Karpas-422 (cell line): ENCODE results near the gene PCDHAC2. TPM values are rescaled to one million over a fixed set of nuclear protein-coding genes. Genes with fewer than 3 reads are reported as not detected.

ENCODE experiments used
- DNase-seq: peaks from one replicate; pipeline ENCODE4 v3.0.0-alpha.2; 2015
- H2AFZ ChIP-seq: fragments of 200-600 bp; sonication (generic); 2 replicates; pipeline ENCODE4 v1.6.1; 2014; ENCODE audit warnings: antibody characterized with exemption, low read length, mixed read lengths
- H3K27ac ChIP-seq: fragments of 200-600 bp; sonication (generic); 2 replicates; pipeline ENCODE4 v1.5.1; 2014; ENCODE audit warnings: mild to moderate bottlenecking, low read length, moderate library complexity
- H3K27me3 ChIP-seq: fragments of 200-600 bp; sonication (generic); 2 replicates; pipeline ENCODE4 v1.6.1; 2014; ENCODE audit warnings: low read length, mixed read lengths
- H3K36me3 ChIP-seq: fragments of 200-600 bp; sonication (generic); 2 replicates; pipeline ENCODE4 v1.6.1; 2014; ENCODE audit warnings: low read length, mixed read lengths; ENCODE audit not compliant: insufficient read depth
- H3K4me1 ChIP-seq: fragments of 200-600 bp; sonication (generic); 2 replicates; pipeline ENCODE4 v1.6.1; 2014; ENCODE audit warnings: mild to moderate bottlenecking, low read length, mixed read lengths
- H3K4me2 ChIP-seq: fragments of 200-600 bp; sonication (generic); 2 replicates; pipeline ENCODE4 v1.6.1; 2014; ENCODE audit warnings: low read length, low read depth, mild to moderate bottlenecking; ENCODE audit not compliant: poor library complexity, severe bottlenecking
- H3K4me3 ChIP-seq: fragments of 200-600 bp; sonication (generic); 2 replicates; pipeline ENCODE4 v1.5.1; 2014; ENCODE audit warnings: mild to moderate bottlenecking, antibody characterized with exemption, low read length, mixed read lengths
- H3K79me2 ChIP-seq: fragments of 200-600 bp; sonication (generic); 2 replicates; pipeline ENCODE4 v1.6.1; 2014; ENCODE audit warnings: mild to moderate bottlenecking, low read length, mixed read lengths
- H3K9ac ChIP-seq: fragments of 200-600 bp; sonication (generic); 2 replicates; pipeline ENCODE4 v1.6.0; 2014; ENCODE audit warnings: low read length
- H3K9me2 ChIP-seq: fragments of 200-600 bp; sonication (generic), shearing (Covaris generic); replicated peaks from 2 replicates; pipeline ENCODE4 v1.6.0; 2014; ENCODE audit warnings: mild to moderate bottlenecking, low read length, moderate library complexity; ENCODE audit not compliant: insufficient read depth
- H3K9me3 ChIP-seq: fragments of 300-700, 200-600 bp; sonication (generic); 2 replicates; pipeline ENCODE4 v1.6.1; 2014; ENCODE audit warnings: low read length, mixed read lengths
- H4K20me1 ChIP-seq: fragments of 200-600 bp; sonication (generic); 2 replicates; pipeline ENCODE4 v1.6.1; 2014; ENCODE audit warnings: mild to moderate bottlenecking, antibody characterized with exemption, low read length, low read depth; ENCODE audit not compliant: insufficient read depth
- total RNA-seq: library from RNA; depleted of rRNA; stranded (reverse); fragments of >200 nt; shearing (Covaris generic); gene quantifications from 2 replicates; pipeline ENCODE4 v1.2.3, GENCODE V29; 2014; ENCODE audit warnings: low replicate concordance

Gene PCDHAC2
- total RNA-seq, 1 experiment from 2014 or later, result not detected

DNA sequence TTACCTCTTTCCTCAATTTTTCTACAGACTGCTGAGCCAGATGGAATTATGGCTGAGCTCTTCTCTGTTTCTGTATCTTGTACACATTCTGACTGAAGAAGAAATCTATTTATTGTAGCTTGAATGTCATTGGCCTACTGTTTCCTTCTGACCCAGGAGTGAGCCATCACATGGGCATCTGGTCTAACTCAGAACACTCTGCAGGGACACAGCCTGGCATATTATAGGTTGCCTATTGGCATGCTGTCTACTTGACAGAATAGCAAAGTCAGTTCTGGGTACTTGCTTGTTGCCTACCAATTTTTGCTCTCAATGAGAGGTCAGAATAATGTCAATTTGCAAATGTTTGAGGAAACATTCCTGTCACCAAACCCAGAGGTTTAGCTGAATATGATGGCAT lies 7.3 kb downstream of the PCDHAC2 start:
- no peak overlapping the region for H3K4me2 ChIP-seq
- no peaks in the 10 kb centered on the region for H3K9me3 ChIP-seq
- no peak for DNase-seq
- no peaks in the 10 kb centered on the region for H4K20me1 ChIP-seq
- H3K4me3 ChIP-seq, result no peak overlapping the region
- H3K27me3 ChIP-seq, result 0 out of 2 replicates have a peak, but pooled peaks cover 3% of the 10 kb centered on the region
- no peaks in the 10 kb centered on the region for H3K9me2 ChIP-seq
- no peak overlapping the region for H3K9ac ChIP-seq
- H2AFZ ChIP-seq, result no peak overlapping the region
- no peak overlapping the region for H3K27ac ChIP-seq
- H3K4me1 ChIP-seq, result peaks cover 9% of the 10 kb centered on the region
- H3K36me3 ChIP-seq, result no peaks in the 10 kb centered on the region
- H3K79me2 ChIP-seq, result no peaks in the 10 kb centered on the region

DNA sequence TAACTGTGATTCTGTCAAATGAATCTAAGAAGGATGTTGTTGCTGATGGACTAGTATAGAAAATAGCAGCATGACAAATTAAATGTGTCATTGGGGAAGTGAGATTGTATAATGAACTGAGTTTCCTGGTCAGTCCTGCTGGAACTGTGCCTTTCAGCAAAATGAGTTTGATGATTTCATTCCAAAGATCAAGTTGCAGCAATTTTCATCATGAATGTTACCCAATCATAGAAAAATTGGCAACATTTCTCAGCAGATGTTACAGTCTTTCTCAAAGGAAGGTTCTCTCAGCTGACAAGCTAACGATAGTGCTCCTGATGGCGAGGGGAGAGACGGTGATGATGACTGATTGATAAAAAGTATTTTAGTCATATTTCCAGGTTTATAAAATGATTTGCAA lies 10.7 kb downstream of the PCDHAC2 start:
- H3K4me3 ChIP-seq, result no peak overlapping the region
- H3K4me2 ChIP-seq, result no peak overlapping the region

DNA sequence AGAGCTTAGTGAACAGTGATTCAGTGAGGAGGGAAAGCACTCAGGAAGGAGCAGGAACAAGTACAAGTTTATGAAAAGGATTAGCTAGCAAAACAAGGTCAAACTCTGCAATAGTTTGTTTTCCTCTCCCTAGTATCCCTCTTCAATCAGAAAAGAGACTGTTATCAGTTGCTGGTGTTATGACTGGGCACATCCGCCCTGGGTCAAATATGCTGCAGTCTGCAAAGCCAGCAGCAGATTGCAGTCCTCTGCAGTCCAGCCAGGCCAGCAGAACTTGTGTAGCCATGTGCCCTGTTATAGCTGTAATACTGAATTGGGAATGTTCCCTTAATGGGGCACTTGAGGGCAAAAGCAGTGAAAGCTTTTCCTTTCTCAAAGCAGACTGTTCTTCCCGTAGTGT lies 12.0 kb downstream of the PCDHAC2 start:
- no peaks in the 10 kb centered on the region for H3K9me3 ChIP-seq
- no peak overlapping the region for H3K27ac ChIP-seq
- H3K4me1 ChIP-seq, result no peaks in the 10 kb centered on the region
- no peak overlapping the region for H3K9ac ChIP-seq
- H3K4me3 ChIP-seq, result no peak overlapping the region
- H2AFZ ChIP-seq, result no peak overlapping the region
- no peaks in the 10 kb centered on the region for H3K79me2 ChIP-seq
- no peak overlapping the region for H3K4me2 ChIP-seq
- no peaks in the 10 kb centered on the region for H4K20me1 ChIP-seq
- DNase-seq, result no peak
- H3K9me2 ChIP-seq, result no peaks in the 10 kb centered on the region
- no peaks in the 10 kb centered on the region for H3K36me3 ChIP-seq
- H3K27me3 ChIP-seq, result 0 out of 2 replicates have a peak, but pooled peaks cover 3% of the 10 kb centered on the region

More for the DNA sequence above, 10.7 kb downstream of the PCDHAC2 start:
- H3K4me1 ChIP-seq, result no peaks in the 10 kb centered on the region
- DNase-seq, result no peak
- H3K9me3 ChIP-seq, result no peaks in the 10 kb centered on the region
- no peak overlapping the region for H3K9ac ChIP-seq
- H2AFZ ChIP-seq, result no peak overlapping the region
- no peaks in the 10 kb centered on the region for H4K20me1 ChIP-seq
- H3K9me2 ChIP-seq, result no peaks in the 10 kb centered on the region
- 0 out of 2 replicates have a peak, but pooled peaks cover 3% of the 10 kb centered on the region for H3K27me3 ChIP-seq
- H3K27ac ChIP-seq, result no peak overlapping the region
- no peaks in the 10 kb centered on the region for H3K36me3 ChIP-seq
- no peaks in the 10 kb centered on the region for H3K79me2 ChIP-seq

DNA sequence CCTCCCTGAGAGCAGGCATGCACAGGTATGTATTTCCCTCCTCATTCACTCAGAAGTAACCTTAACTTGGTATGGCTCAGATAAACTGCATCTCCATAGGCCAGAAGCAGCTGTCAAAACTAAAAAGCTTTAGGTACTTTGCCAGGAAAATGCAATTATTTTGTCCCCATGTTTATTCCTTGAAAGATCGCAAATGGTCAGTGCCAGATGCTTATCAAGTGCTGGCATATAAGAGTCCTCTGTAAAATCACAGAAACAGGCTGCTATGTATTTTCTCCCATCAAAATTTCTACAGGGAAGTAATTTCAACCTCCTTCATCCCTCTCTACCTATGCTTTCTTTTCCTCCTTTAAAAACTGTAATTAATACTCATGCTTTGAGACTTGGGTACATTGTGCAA lies 12.7 kb downstream of the PCDHAC2 start:
- DNase-seq, result no peak
- no peaks in the 10 kb centered on the region for H3K36me3 ChIP-seq
- no peak overlapping the region for H2AFZ ChIP-seq
- H3K4me1 ChIP-seq, result no peaks in the 10 kb centered on the region
- H3K9me3 ChIP-seq, result no peaks in the 10 kb centered on the region
- no peaks in the 10 kb centered on the region for H3K9me2 ChIP-seq
- H3K79me2 ChIP-seq, result no peaks in the 10 kb centered on the region
- H3K4me2 ChIP-seq, result no peak overlapping the region
- H3K27ac ChIP-seq, result no peak overlapping the region
- 0 out of 2 replicates have a peak, but pooled peaks cover 3% of the 10 kb centered on the region for H3K27me3 ChIP-seq
- H4K20me1 ChIP-seq, result no peaks in the 10 kb centered on the region
- no peak overlapping the region for H3K4me3 ChIP-seq
- H3K9ac ChIP-seq, result no peak overlapping the region

DNA sequence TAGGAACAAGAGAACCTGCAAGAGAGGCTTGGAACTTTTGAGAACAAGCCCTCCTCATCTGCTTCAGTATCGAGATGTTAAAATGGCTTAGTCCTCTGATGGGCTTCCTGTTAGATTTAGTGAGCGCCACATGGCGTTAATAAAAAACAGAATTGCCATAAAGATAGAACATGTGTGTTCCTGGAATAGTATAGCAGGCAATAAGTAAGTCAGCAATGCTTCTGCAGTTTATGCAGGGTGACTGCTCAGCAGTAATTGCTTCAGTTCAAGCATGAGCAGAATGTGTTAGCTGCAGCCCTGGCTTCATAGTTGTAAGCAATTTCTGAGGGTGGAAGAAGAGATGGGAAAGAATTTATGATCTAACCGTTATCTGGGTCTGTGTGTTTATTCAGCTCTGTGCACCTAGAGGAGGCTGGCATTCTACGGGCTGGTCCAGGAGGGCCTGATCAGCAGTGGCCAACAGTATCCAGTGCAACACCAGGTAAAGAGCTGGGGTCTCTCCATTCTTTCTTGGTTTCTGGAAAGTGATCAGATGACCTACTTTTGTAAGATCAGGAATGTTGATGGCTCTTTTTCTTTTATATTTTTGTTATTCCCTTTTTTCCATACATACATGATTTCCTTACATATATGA lies 15.9 kb downstream of the PCDHAC2 start:
- Histone ChIP-seq H4K20me1 (no peaks in the 10 kb centered on the region), H3K9me3 (no peaks in the 10 kb centered on the region), H3K4me2 (no peak overlapping the region), H3K27me3 (no peaks in the 10 kb centered on the region), H3K9ac (no peak overlapping the region), H3K9me2 (no peaks in the 10 kb centered on the region), H3K27ac (no peak overlapping the region), H3K4me3 (no peak overlapping the region), H3K79me2 (no peaks in the 10 kb centered on the region), H2AFZ (no peak overlapping the region), H3K36me3 (no peaks in the 10 kb centered on the region), H3K4me1 (no peaks in the 10 kb centered on the region)
- DNase-seq, result no peak

DNA sequence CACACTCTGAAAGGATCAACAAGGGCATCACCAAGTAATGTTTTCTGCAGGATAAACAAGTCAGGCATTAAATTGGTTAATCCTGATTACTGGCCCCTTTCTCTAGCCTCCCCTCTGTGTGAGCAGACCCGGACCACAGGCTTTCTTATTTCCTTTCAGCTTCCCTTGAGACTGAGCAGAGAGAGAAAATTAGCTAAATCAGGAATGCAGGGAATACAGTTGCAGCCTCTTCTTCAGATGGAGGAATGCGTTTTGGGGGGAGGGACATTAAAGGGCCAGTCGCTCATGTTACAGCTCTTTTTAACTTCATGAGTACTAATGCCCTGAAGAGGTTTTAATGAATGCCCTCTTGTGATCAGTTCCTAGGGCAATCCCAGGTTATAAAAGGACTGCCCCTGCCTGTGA lies 19.8 kb downstream of the PCDHAC2 start:
- no peaks in the 10 kb centered on the region for H3K36me3 ChIP-seq
- DNase-seq, result no peak
- H3K79me2 ChIP-seq, result no peaks in the 10 kb centered on the region
- H3K9me2 ChIP-seq, result no peaks in the 10 kb centered on the region
- H2AFZ ChIP-seq, result no peak overlapping the region
- H4K20me1 ChIP-seq, result no peaks in the 10 kb centered on the region
- no peaks in the 10 kb centered on the region for H3K4me1 ChIP-seq
- H3K4me3 ChIP-seq, result no peak overlapping the region
- H3K9ac ChIP-seq, result no peak overlapping the region
- no peaks in the 10 kb centered on the region for H3K27me3 ChIP-seq
- H3K4me2 ChIP-seq, result no peak overlapping the region
- no peak overlapping the region for H3K27ac ChIP-seq
- H3K9me3 ChIP-seq, result no peaks in the 10 kb centered on the region

DNA sequence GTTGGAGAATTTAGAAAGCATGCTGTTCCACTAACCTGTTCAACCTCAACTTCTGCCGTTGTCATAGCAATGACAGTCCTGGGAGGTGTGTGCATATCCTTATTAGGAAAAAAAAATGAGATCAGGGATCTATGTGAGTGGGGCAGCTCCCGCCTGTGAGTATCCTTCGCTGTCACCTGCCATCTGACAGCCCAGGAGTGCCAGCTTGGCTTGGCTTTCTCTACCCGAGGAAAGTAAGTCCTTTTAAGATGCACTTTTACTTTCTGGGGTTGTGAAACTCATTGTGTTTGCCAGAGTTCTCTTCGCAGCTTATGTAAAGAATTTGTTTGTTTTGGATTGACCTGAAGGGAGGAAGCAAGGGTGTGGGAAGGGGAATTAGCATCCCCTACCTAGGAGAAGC lies 21.8 kb downstream of the PCDHAC2 start:
- no peak overlapping the region for H3K4me2 ChIP-seq
- no peaks in the 10 kb centered on the region for H3K9me2 ChIP-seq
- no peak overlapping the region for H3K9ac ChIP-seq
- no peak for DNase-seq
- H3K27me3 ChIP-seq, result no peaks in the 10 kb centered on the region
- H3K4me1 ChIP-seq, result no peaks in the 10 kb centered on the region
- no peaks in the 10 kb centered on the region for H4K20me1 ChIP-seq
- no peak overlapping the region for H3K27ac ChIP-seq
- H3K36me3 ChIP-seq, result no peaks in the 10 kb centered on the region
- no peak overlapping the region for H3K4me3 ChIP-seq
- H3K79me2 ChIP-seq, result no peaks in the 10 kb centered on the region
- H2AFZ ChIP-seq, result no peak overlapping the region
- no peaks in the 10 kb centered on the region for H3K9me3 ChIP-seq

DNA sequence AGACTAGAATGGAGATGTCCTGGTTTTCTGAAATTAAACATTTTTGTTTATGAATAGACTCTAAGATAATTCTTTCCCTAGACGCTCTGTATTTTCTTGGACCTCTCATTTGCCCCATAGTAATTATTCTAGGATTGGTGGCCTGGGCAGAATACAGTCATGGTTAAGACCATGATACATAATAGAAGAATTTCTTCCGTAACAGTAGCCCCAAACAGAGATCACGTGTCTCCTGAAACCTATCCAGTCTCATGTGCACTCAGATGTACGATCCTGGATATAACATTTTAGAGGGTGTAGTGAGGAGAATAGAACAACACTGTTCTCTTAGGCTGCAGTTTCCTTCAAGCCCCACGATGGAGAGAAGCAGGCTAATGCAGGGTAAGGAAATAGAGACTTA lies 22.3 kb downstream of the PCDHAC2 start:
- no peaks in the 10 kb centered on the region for H3K9me2 ChIP-seq
- H3K36me3 ChIP-seq, result no peaks in the 10 kb centered on the region
- no peaks in the 10 kb centered on the region for H3K9me3 ChIP-seq
- H3K9ac ChIP-seq, result no peak overlapping the region
- no peak overlapping the region for H2AFZ ChIP-seq
- no peak overlapping the region for H3K4me2 ChIP-seq
- H3K79me2 ChIP-seq, result no peaks in the 10 kb centered on the region
- H3K27me3 ChIP-seq, result no peaks in the 10 kb centered on the region
- no peak overlapping the region for H3K4me3 ChIP-seq
- H4K20me1 ChIP-seq, result no peaks in the 10 kb centered on the region
- no peak for DNase-seq
- no peaks in the 10 kb centered on the region for H3K4me1 ChIP-seq
- no peak overlapping the region for H3K27ac ChIP-seq
